ENCODE results near the gene LCN1. TPM values are rescaled to one million over a fixed set of nuclear protein-coding genes. Genes with fewer than 3 reads are reported as not detected.

The LCN1 gene
- total and polyA plus RNA-seq, 2 of the 4 experiments (the other 2 are of a cell fraction), result not detected

- TF ChIP-seq MAFK (IDR thresholded peaks at IDR 0.05; ENCODE audit: low read depth, low read length), result no peak
These were observed 17.6 kb upstream of the LCN1 start (continued) for GRCh38 chr9:135503371-135504261.

DNA sequence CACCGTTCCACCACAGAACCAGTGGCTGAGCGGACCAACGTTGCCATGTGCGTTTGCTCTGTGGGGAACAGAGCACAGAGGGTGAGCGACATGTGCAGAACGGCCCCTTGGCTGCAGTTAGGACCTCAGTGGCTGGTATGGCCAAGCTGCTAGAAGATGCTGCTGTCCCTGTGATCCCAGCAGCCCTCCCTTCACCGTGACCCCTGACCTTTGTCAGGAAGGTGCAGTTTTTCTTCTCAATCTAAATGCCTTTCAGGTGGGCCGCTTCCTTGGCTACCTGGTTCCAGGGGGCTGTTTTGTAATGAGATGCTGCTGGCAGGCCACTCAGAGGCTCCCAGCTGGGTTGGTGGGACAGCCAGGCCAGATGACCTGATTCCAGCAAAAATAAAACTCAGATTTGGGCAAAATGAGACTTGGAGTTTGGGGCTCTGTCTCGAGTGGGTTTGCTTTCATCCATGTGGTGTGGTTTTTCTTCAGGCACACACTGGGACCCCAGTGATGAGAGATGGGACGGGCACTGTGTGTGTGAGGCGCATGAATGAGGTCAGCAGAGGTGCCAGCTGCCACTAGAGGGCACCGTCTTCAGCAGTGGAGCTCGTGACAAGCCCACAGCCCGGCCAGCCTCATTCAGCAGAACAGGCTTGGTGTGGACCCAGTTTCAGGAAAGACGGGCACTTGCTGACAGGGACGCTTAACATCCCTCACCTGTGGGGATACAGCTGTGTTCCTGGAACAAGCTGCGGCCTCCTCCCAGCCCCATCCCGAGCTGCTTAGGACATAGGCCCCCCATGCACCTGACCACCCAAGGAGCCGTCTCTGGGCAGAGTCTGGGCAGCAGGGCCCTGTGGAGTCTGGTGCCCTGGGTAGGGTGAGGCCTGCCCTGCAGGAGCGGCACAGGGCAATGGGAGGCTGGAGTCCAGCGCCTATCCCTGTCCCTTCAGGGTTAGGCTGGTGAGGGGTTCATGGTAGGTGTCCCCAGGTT, 16.7 kb upstream of the LCN1 start:
- Histone ChIP-seq H2AK5ac (ENCODE audit: low read depth, low read length) (no peak overlapping the region), H3K23ac (ENCODE audit: low read depth, low read length) (no peak overlapping the region), H2BK120ac (ENCODE audit: low read depth, low read length) (no peak overlapping the region), H3K4me3 (ENCODE audit: insufficient read depth, low read depth, low read length) (no peak overlapping the region), H4K8ac (ENCODE audit: low read depth in 2 of 2, low read length in 2 of 2) (no peak overlapping the region), H3K27me3 (ENCODE audit: control insufficient read depth, insufficient read depth, low read length) (peaks cover 2% of the 10 kb centered on the region; the same call in 1 of the 2 replicates), H4K91ac (ENCODE audit: insufficient read depth, low read depth, low read length) (no peak overlapping the region), H3K27ac (ENCODE audit: insufficient read depth, low read length) (no peak overlapping the region), H4K20me1 (ENCODE audit: insufficient read depth, low read length) (peaks cover 35% of the 10 kb centered on the region), H2BK15ac (ENCODE audit: low read depth, low read length) (no peak overlapping the region), H3K4ac (ENCODE audit: low read depth, low read length) (no peak overlapping the region), H2BK20ac (ENCODE audit: low read depth, low read length) (no peak overlapping the region), H2AFZ (replicated peaks; ENCODE audit: low read length, poor library complexity) (no peak overlapping the region), H3K14ac (replicated peaks; ENCODE audit: low read depth, low read length) (no peak overlapping the region), H3K9ac (ENCODE audit: low read depth, low read length) (no peak overlapping the region), H3K36me3 (ENCODE audit: control insufficient read depth, insufficient read depth, low read length) (peaks cover 27% of the 10 kb centered on the region), H2AK9ac (replicated peaks; ENCODE audit: low read depth, low read length, poor library complexity) (peak overlapping the region; percentile 44), H3K4me1 (ENCODE audit: control insufficient read depth, insufficient read depth, low read length) (peaks cover 6% of the 10 kb centered on the region; the same call in 1 of the 2 replicates), H3K4me2 (ENCODE audit: low read depth, low read length) (no peak overlapping the region), H3K9me1 (ENCODE audit: insufficient read depth, low read length) (no peaks in the 10 kb centered on the region), H4K5ac (ENCODE audit: low read depth, low read length) (no peak overlapping the region), H2BK5ac (ENCODE audit: low read depth, low read length, poor library complexity, severe bottlenecking) (no peak overlapping the region), H3K56ac (ENCODE audit: extremely low read depth, insufficient read depth, low read length) (no peak overlapping the region), H3K18ac (ENCODE audit: low read depth, low read length) (no peak overlapping the region), H3K79me1 (ENCODE audit: low read depth in 1 of 2, low read length in 2 of 2) (peaks cover 4 to 37% of the 10 kb centered on the region in 2 experiments), H3K9me3 (ENCODE audit: control insufficient read depth, insufficient read depth, low read length) (no peaks in the 10 kb centered on the region)
- DNase-seq (peak; percentile 52), ATAC-seq (ENCODE audit: low read depth) (peak; percentile 21; the same call in 1 of the 2 replicates)
- ChIA-PET POLR2A (ENCODE audit: unreplicated experiment) (no interaction called here), CTCF (interaction anchor here (1.0 kb wide), 2 partner anchors 24 kb away, joined by 3 to 5 read pairs; no protein-coding TSS in a partner anchor)
- intact Hi-C loops (cut with micrococcal nuclease), result no loop called here
- BruUV-seq (replicated peaks), result no TSS peak
- TF ChIP-seq CTCF (conservative IDR thresholded peaks at IDR 0.05; ENCODE audit: low read depth, low read length) (peak; percentile 64), POLR2A (IDR thresholded peaks at IDR 0.05; ENCODE audit: low read depth, low read length) (no peak), RAD21 (IDR thresholded peaks at IDR 0.05; ENCODE audit: low read length) (peak; percentile 28; the same call in 1 of the 2 replicates), SMC3 (IDR thresholded peaks at IDR 0.05; ENCODE audit: low read depth, low read length) (no peak), CEBPB (IDR thresholded peaks at IDR 0.05; ENCODE audit: low read depth, low read length) (no peak), RFX5 (IDR thresholded peaks at IDR 0.05; ENCODE audit: low read depth, low read length) (no peak), CHD1 (IDR thresholded peaks at IDR 0.05; ENCODE audit: low read depth, low read length) (no peak), FOS (IDR thresholded peaks at IDR 0.05; ENCODE audit: low read depth, low read length) (no peak), MAZ (IDR thresholded peaks at IDR 0.05; ENCODE audit: borderline replicate concordance, low read depth, low read length) (no peak)
- TF ChIP-seq, protein P1, sequence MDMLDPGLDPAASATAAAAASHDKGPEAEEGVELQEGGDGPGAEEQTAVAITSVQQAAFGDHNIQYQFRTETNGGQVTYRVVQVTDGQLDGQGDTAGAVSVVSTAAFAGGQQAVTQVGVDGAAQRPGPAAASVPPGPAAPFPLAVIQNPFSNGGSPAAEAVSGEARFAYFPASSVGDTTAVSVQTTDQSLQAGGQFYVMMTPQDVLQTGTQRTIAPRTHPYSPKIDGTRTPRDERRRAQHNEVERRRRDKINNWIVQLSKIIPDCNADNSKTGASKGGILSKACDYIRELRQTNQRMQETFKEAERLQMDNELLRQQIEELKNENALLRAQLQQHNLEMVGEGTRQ (IDR thresholded peaks at IDR 0.05; ENCODE audit: low read depth, low read length), result peak; percentile 13; the same call in 1 of the 2 replicates
- dilution Hi-C loops (cut with HindIII; ENCODE audit: low sequenced_read_pairs, unreplicated experiment), result no loop called here
- 63% methylated on average over 8 of the region's 21 CpGs; no CpG with 5 or more reads in 1 of the 2 experiments for WGBS, 2 experiments (ENCODE audit: extremely low coverage in 2 of 2, insufficient read length in 1 of 2)
- in situ Hi-C loops (cut with MboI; ENCODE audit: low sequenced_read_pairs), result no loop called here

Data from IMR-90 (cell line).